ENCODE results near the gene PRKCB.

Gene PRKCB

GRCh38 chr16:23952971-23953300 lies 117.2 kb downstream of the PRKCB start:
- no peak for TF ChIP-seq CTCF (IDR thresholded peaks at IDR 0.05; ENCODE audit: low read length, missing control alignments)
- H3K4me3 ChIP-seq (replicated peaks; ENCODE audit: low read depth, low read length) = no peak overlapping the region
- DNase-seq (ENCODE audit: low read depth) = no peak

GRCh38 chr16:23953476-23953875 lies 117.7 kb downstream of the PRKCB start:
- no peak for TF ChIP-seq CTCF (IDR thresholded peaks at IDR 0.05; ENCODE audit: low read length, missing control alignments)
- DNase-seq (ENCODE audit: low read depth) = no peak

GRCh38 chr16:23955088-23955487 lies 119.3 kb downstream of the PRKCB start:
- DNase-seq (ENCODE audit: low read depth) = no peak
- no peak for TF ChIP-seq CTCF (IDR thresholded peaks at IDR 0.05; ENCODE audit: low read length, missing control alignments)
- no peak overlapping the region for H3K4me3 ChIP-seq (replicated peaks; ENCODE audit: low read depth, low read length)

More at GRCh38 chr16:23953476-23953875, 117.7 kb downstream of the PRKCB start:
- no peak overlapping the region for H3K4me3 ChIP-seq (replicated peaks; ENCODE audit: low read depth, low read length)

GRCh38 chr16:23957287-23957686 lies 121.5 kb downstream of the PRKCB start:
- no peak for TF ChIP-seq CTCF (IDR thresholded peaks at IDR 0.05; ENCODE audit: low read length, missing control alignments)
- no peak for DNase-seq (ENCODE audit: low read depth)
- H3K4me3 ChIP-seq (replicated peaks; ENCODE audit: low read depth, low read length) = no peak overlapping the region

GRCh38 chr16:23959072-23959751 lies 123.4 kb downstream of the PRKCB start:
- no peak for DNase-seq (ENCODE audit: low read depth)
- no peak overlapping the region for H3K4me3 ChIP-seq (replicated peaks; ENCODE audit: low read depth, low read length)
- no peak for TF ChIP-seq CTCF (IDR thresholded peaks at IDR 0.05; ENCODE audit: low read length, missing control alignments)

GRCh38 chr16:23959752-23960072 lies 123.9 kb downstream of the PRKCB start:
- no peak for TF ChIP-seq CTCF (IDR thresholded peaks at IDR 0.05; ENCODE audit: low read length, missing control alignments)
- H3K4me3 ChIP-seq (replicated peaks; ENCODE audit: low read depth, low read length) = no peak overlapping the region
- no peak for DNase-seq (ENCODE audit: low read depth)

Measured in fibroblast of pulmonary artery (primary cell).